DND-41 (cell line): Measurements from ENCODE around the gene PPM1N.

Experiments
- ATAC-seq: fragments of 200-7000 bp; cut with Tn5 transposase; 3 replicates; pipeline ENCODE4 v1.9.1; 2021; ENCODE audit warnings: low read depth; ENCODE audit not compliant: insufficient read depth
- DNase-seq: peaks from one replicate; pipeline ENCODE4 v3.0.0-alpha.2; 2020
- H2AFZ ChIP-seq: 2 replicates; pipeline ENCODE4 v1.6.0; 2012; ENCODE audit warnings: low read depth, low read length
- H3K27ac ChIP-seq: 2 replicates; pipeline ENCODE4 v1.5.1; 2012; ENCODE audit warnings: low read length, inconsistent platforms
- H3K27me3 ChIP-seq: fragments of 200-600 bp; sonication (generic); 2 replicates; pipeline ENCODE4 v1.6.0; 2012; ENCODE audit warnings: low read length, mild to moderate bottlenecking, inconsistent platforms; ENCODE audit not compliant: insufficient read depth, poor library complexity
- H3K36me3 ChIP-seq: 2 replicates; pipeline ENCODE4 v1.5.1; 2012; ENCODE audit warnings: low read length, inconsistent platforms; ENCODE audit not compliant: insufficient read depth
- H3K4me1 ChIP-seq: 2 replicates; pipeline ENCODE4 v1.5.1; 2012; ENCODE audit warnings: mild to moderate bottlenecking, low read length; ENCODE audit not compliant: insufficient read depth
- H3K4me2 ChIP-seq: 2 replicates; pipeline ENCODE4 v1.6.0; 2012; ENCODE audit warnings: mild to moderate bottlenecking, moderate library complexity, low read length, inconsistent platforms; ENCODE audit not compliant: insufficient read depth
- H3K4me3 ChIP-seq, 2 experiments: fragments of 200-600 bp in 1 of 2; shearing (Covaris generic) in 1 of 2; 2 replicates each; pipeline ENCODE4 v1.5.1; 2012 to 2016; ENCODE audit warnings: inconsistent platforms in 2 of 2, low read length in 2 of 2, mild to moderate bottlenecking in 2 of 2, low read depth in 1 of 2, moderate library complexity in 1 of 2
- H3K79me2 ChIP-seq: 2 replicates; pipeline ENCODE4 v1.6.0; 2012; ENCODE audit warnings: low read length, inconsistent platforms; ENCODE audit not compliant: insufficient read depth
- H3K9ac ChIP-seq: 2 replicates; pipeline ENCODE4 v1.6.0; 2012; ENCODE audit warnings: low read depth, mild to moderate bottlenecking, inconsistent platforms, low read length, moderate library complexity
- H3K9me3 ChIP-seq: 2 replicates; pipeline ENCODE4 v1.5.1; 2012; ENCODE audit warnings: low read length, moderate library complexity, mild to moderate bottlenecking, inconsistent platforms; ENCODE audit not compliant: insufficient read depth, severe bottlenecking
- H4K20me1 ChIP-seq: 2 replicates; pipeline ENCODE4 v1.6.0; 2012; ENCODE audit warnings: low read length; ENCODE audit not compliant: insufficient read depth
- CTCF ChIP-seq: IDR thresholded peaks from 2 replicates; pipeline ENCODE4 v1.5.1; 2012; ENCODE audit warnings: borderline replicate concordance, low read length, moderate library complexity, mild to moderate bottlenecking; ENCODE audit not compliant: poor library complexity, severe bottlenecking; ENCODE audit errors: extremely low read depth
- EZH2 ChIP-seq: IDR thresholded peaks from 3 replicates; pipeline ENCODE4 v1.6.1; 2012; ENCODE audit warnings: borderline replicate concordance, low read depth, mild to moderate bottlenecking, moderate library complexity, low read length, inconsistent platforms; ENCODE audit not compliant: severe bottlenecking

The PPM1N gene

GRCh38 chr19:45503909-45504308, 5.7 kb downstream of the PPM1N start:
- Histone ChIP-seq H3K36me3 (no peaks in the 10 kb centered on the region), H4K20me1 (peaks cover 10% of the 10 kb centered on the region; the same call in 1 of the 2 replicates), H3K4me2 (no peak overlapping the region), H3K27ac (no peak overlapping the region), H2AFZ (no peak overlapping the region), H3K4me1 (peaks cover 19% of the 10 kb centered on the region), H3K27me3 (no peaks in the 10 kb centered on the region), H3K9me3 (no peaks in the 10 kb centered on the region), H3K9ac (no peak overlapping the region), H3K4me3 (no peak overlapping the region), H3K79me2 (peaks cover 16% of the 10 kb centered on the region)
- DNase-seq (no peak), ATAC-seq (no peak)
- TF ChIP-seq CTCF (no peak), EZH2 (no peak)

- no peaks in the 10 kb centered on the region for H3K36me3 ChIP-seq
- ATAC-seq (no peak), DNase-seq (no peak)
- H3K4me1 ChIP-seq = peaks cover 27% of the 10 kb centered on the region
- no peak overlapping the region for H3K27ac ChIP-seq
- H3K27me3 ChIP-seq = no peaks in the 10 kb centered on the region
- no peak overlapping the region; the same call in 1 of the 2 replicates for H3K9ac ChIP-seq
- H3K4me3 ChIP-seq = no peak overlapping the region
- H3K79me2 ChIP-seq = peaks cover 18% of the 10 kb centered on the region
- H3K9me3 ChIP-seq = no peaks in the 10 kb centered on the region
- peaks cover 17% of the 10 kb centered on the region; the same call in 1 of the 2 replicates for H4K20me1 ChIP-seq
- H2AFZ ChIP-seq = no peak overlapping the region
- no peak for TF ChIP-seq CTCF
- TF ChIP-seq EZH2 = no peak
- H3K4me2 ChIP-seq = peak overlapping the region; percentile 99; the same call in 1 of the 2 replicates
Measured at GRCh38 chr19:45505151-45505995, 7.1 kb downstream of the PPM1N start.

GRCh38 chr19:45505996-45506245, 7.7 kb downstream of the PPM1N start:
- Histone ChIP-seq H3K4me2 (peak overlapping the region; percentile 99), H4K20me1 (peaks cover 18% of the 10 kb centered on the region; the same call in 1 of the 2 replicates), H3K4me1 (peaks cover 27% of the 10 kb centered on the region), H3K27ac (peak overlapping the region; percentile 72), H3K36me3 (no peaks in the 10 kb centered on the region), H3K9me3 (no peaks in the 10 kb centered on the region), H3K9ac (peak overlapping the region; percentile 90), H3K79me2 (peaks cover 19% of the 10 kb centered on the region), H2AFZ (peak overlapping the region; percentile 81), H3K27me3 (no peaks in the 10 kb centered on the region), H3K4me3 (peak overlapping the region; percentile 94 to 97; a peak in 3 of 4 replicates)
- TF ChIP-seq EZH2 = no peak
- TF ChIP-seq CTCF = no peak
- DNase-seq (no peak), ATAC-seq (no peak)
